GM12874 (cell line): ENCODE measurements around the gene SIVA1.

Experiments
- CTCF ChIP-seq: IDR thresholded peaks from 2 replicates; pipeline ENCODE4 v1.5.1; 2011; ENCODE audit warnings: low read depth, mild to moderate bottlenecking, control low read depth, low read length, moderate library complexity; ENCODE audit not compliant: insufficient read depth

The SIVA1 gene

GRCh38 chr14:104788873-104789663, 36.1 kb downstream of the SIVA1 start:
- TF ChIP-seq CTCF, result no peak

DNA sequence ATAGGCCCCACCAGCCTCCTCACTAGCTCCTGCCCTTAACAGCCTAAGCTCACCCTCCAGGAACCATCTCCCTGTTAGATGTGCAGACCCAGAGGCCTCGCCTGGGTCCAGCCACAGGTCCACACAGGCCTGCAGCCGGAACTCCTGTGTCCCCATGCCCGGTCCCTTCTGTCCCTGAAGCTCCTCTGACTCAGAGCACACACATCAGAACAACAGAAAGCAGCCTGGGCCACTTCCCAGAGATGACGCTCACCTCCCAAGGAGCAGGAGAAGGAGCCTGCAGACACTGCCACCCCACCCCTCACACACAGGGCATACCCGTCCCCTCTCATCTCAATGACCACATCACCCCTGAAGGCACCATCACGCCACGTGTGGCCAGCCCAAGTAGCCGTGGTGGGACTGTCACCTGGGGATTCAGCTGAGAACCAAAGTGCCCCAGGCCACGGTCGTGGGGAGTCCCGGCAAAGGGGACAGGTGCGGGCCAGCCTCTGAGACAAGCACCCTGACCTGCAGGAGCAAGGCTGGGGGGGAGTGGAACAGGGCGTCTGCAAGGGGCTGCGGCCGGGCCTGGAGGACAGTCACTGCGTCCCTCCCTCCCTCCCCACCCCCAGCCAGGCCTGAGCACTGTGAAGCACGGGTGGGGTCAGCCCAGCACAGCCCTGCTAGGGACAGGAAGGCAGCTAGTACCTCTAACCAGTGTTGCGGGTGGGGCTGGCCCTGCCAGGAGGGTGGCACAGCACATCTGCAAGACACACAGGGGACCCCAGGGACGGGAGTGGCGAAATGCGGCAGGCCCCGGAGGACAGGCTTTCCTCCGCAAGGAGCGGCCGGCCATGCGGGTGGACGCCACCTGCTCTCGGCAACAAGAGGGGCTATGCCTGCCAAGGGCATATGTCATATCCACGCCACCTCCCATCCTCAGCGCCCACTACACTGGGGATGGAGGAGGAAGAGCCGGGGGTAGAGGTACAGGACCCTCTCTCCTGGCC, 37.1 kb downstream of the SIVA1 start:
- no peak for TF ChIP-seq CTCF

- no peak for TF ChIP-seq CTCF
Observed at GRCh38 chr14:104791425-104791824, 38.5 kb downstream of the SIVA1 start.

DNA sequence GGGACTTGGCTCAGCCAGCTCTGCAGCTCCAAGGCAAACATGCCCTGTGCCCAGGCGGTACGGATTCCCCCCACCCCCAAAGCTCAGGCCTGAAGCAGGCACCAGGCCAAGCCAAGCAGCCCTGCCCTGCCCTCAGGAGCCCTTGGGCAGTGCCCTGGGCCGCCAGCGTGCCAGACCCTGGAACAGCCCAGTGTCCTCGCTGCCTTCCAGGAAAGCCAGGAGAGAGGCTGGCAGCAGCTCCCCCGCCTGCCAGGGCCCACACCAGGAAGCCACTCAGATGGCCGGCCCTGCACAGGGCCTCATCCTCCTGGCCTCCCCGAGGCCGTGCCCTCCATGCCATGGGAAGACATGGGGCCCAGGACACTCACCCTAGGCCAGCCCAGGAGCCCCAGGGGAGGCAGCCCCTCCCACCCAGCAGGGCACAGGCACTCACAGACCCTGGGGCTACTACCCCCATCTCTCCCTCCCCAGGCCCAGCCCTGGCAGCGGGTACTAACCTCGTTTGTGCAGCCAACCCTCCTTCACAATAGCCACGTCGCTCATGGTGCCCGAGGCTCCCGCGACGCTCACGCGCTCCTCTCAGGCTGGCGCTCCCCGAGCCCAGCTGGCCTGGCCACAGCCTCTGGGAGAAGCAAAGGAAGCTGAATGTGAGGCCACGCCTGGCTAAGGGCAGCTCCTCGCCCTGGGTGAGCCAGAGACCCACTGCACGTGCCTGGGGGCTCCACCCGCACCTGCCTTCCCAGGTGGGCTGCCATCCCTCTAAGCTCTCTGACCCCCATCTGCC, 39.3 kb downstream of the SIVA1 start:
- no peak for TF ChIP-seq CTCF

- no peak for TF ChIP-seq CTCF
Observed at GRCh38 chr14:104792945-104793702, 40.2 kb downstream of the SIVA1 start.

DNA sequence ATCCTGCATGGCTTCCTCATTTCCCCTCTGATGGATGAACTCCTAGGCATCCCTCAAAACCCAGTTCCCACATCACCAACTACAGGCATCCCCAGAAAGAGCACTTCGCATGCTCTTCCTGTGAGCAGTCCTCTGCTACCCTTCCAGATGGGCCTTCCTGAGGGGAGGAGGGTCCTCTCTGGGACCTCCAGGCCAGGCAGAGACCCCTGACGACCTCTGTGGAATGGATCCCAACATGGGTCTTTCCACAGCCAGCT, 40.7 kb downstream of the SIVA1 start:
- TF ChIP-seq CTCF, result no peak

DNA sequence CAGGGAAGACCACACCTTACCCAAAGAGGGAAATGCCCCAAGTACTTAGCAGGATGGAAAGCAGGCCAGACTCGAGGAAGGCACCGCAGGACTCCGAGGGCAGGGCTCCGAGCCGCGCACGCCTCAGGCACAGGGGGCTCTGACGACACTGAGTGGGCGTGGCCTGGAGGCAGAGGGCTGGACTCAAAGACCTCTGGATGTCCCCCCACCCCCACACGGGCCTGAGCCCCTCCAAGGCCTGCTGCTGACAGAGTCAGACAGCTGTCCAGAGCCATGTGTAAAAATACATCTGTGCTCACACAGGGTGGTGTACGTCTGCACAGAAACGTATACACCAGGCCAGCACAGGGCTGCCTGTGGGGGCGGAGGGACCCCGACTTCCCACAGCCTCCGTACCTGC, 41.2 kb downstream of the SIVA1 start:
- TF ChIP-seq CTCF, result no peak
